Measurements from ENCODE around the gene RGS6.

- TF ChIP-seq POLR2A (IDR thresholded peaks at IDR 0.05) (no peak), CTCF (IDR thresholded peaks at IDR 0.05) (no peak)
These were observed 78.2 kb downstream of the RGS6 start for GRCh38 chr14:72010474-72010873.
